VCaP (cell line): Measurements from ENCODE around the gene LDLRAD4.

Source experiments
- H3K27ac ChIP-seq: fragments of 450-650 bp; 2 replicates; pipeline ENCODE4 v1.5.1; 2017
- CTCF ChIP-seq: fragments of 450-650 bp; conservative IDR thresholded peaks from 2 replicates; pipeline ENCODE4 v1.5.1; 2017; ENCODE audit warnings: mild to moderate bottlenecking, moderate library complexity

Gene LDLRAD4

GRCh38 chr18:13559754-13560153 lies 341.2 kb downstream of the LDLRAD4 start:
- H3K27ac ChIP-seq: no peak overlapping the region
- no peak for TF ChIP-seq CTCF

DNA sequence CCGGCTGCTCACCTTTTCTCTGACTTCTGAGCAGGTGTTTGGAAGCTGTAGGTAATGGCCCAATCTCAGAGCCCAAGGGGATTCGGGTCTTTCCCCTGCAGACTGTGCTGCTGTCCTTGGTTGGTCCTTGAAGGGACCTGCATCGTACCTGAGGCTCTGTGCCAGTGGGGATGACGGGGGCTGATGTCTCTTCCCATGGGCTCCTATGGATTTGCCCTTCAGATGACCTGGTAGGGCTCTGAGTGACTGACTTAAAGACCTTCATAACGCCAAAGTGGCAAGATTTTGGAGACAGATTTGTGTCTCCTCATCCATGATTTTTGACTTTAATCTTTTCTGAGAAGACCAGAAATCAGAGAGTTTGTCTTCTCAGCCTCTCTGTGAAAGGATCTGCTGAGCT lies 341.7 kb downstream of the LDLRAD4 start:
- no peak overlapping the region for H3K27ac ChIP-seq
- no peak for TF ChIP-seq CTCF

DNA sequence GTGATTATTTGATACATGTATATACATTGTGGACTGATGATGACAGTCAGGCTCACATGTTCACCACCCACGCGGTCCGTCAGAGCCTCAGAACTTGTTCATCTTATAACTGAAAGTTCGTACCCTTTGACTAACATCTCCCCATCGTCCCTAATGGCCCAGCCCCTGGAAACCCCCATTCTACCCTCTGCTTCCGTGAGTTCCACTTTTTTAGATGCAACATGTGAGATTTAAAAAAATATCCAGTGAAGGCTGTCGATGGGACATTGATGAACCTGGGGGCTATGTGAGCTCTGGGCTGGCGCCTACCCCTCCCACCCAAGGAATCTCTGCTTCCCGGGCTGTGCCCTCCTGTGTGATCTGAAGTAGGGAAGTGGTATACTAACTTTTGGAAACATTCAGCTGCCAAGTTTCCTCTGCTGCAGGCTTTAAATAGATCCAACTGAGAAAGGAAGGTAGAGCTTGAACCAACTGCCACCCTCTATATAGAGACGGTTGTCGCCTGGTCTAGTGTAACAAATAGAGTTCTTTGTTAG lies 344.0 kb downstream of the LDLRAD4 start:
- H3K27ac ChIP-seq: no peak overlapping the region; the same call in 1 of the 2 replicates

DNA sequence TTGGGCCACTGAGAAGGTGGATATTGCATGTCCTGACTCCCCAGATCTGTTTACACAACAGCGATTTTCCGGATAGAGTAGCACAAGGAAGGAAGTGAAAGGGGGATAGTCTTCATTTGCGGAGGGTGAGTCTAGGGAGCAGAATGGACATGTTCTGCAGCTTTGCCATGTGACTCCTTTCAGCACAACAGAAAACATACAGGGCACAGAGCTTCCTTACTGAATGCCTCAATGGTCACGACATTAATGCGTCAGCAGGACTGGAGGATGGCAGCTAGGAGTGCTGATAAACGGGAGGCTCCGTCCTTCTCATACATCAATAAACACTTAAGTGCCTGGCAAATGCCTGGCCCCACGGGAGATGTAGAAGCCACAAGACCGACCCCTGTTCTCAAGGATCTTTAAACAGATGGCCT lies 344.8 kb downstream of the LDLRAD4 start:
- peak overlapping the region; percentile 24; the same call in 1 of the 2 replicates for H3K27ac ChIP-seq
- TF ChIP-seq CTCF: no peak

More for the DNA sequence above, 344.0 kb downstream of the LDLRAD4 start:
- no peak for TF ChIP-seq CTCF

- H3K27ac ChIP-seq: no peak overlapping the region
- TF ChIP-seq CTCF: no peak
These were observed 346.0 kb downstream of the LDLRAD4 start for GRCh38 chr18:13564579-13564978.

DNA sequence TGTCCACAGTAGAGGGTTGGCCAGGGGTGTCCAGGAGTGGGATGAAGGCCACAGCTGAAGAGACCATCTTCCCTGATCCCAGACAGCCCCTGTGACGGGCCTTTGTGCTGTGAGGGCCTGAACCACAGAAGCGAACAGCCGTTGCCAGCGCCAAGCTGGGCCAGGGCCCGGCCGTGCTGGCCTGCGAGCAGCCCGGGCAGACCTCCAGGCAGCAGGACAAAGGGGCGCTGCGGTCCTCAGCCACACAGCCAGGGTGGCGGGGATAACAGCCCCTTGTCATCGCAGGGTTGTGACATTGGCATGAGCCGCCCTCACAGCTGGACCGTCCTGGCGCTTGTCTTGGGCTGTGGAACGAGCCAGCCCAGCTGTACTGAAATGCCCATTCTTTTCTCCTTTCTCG lies 346.7 kb downstream of the LDLRAD4 start:
- TF ChIP-seq CTCF: no peak
- H3K27ac ChIP-seq: no peak overlapping the region

DNA sequence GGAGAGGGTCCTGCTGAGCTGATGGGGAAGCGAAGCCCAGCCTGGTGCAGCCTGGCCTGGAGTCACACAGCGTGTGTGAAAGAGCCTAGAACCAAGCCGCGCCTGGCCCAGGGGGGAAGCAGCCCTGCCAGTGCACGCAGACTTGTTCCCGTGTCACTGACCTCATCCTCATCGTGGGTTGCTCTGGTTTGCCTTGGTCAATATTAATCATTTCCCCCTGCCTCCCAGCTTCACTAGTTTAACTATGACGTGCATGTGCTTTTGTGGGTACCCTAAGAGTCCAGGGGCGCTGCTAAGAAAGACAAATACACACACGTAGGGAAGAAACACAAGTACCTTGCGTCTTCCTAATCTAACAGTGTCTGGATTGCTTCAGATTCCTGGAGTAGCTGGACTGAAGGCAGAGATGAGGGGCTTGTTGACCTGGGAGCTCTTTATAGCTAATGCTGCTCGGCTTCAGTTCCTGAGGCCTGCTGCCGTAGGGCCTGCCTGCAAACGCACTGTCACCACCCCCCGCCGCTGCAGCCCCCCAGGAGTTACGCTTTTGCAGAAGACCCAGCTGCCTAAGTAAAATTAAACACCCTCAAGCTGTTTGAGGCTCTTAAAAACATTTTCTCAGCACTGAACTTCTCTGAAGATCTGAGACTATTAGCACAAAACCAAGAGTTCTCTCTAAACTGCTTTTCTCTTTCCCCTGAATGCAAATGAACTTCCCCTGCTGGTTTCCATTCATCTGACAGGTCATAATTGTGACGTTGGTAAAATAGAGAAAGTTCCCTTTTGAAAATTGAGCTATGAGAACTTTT lies 348.6 kb downstream of the LDLRAD4 start:
- no peak for TF ChIP-seq CTCF
- H3K27ac ChIP-seq: no peak overlapping the region
